Measurements from ENCODE around the gene RNF167.

- TF ChIP-seq MAX (IDR thresholded peaks at IDR 0.05; ENCODE audit: low read depth, low read length) (no peak), POLR2A (IDR thresholded peaks at IDR 0.05; ENCODE audit: extremely low read depth, insufficient read length) (no peak), MYC (IDR thresholded peaks at IDR 0.05; ENCODE audit: low read depth, low read length) (no peak), CTCF (IDR thresholded peaks at IDR 0.05; ENCODE audit: low read depth, low read length) (no peak)
These were observed 31.8 kb upstream of the RNF167 start for GRCh38 chr17:4908301-4908700.
